ENCODE results near the gene KRIT1.
"Not testable (repeated sequence)": the region's sequence is repeated elsewhere in the genome, so short reads cannot be mapped to it uniquely, and the experiment has no call there.

KRIT1 gene

DNA sequence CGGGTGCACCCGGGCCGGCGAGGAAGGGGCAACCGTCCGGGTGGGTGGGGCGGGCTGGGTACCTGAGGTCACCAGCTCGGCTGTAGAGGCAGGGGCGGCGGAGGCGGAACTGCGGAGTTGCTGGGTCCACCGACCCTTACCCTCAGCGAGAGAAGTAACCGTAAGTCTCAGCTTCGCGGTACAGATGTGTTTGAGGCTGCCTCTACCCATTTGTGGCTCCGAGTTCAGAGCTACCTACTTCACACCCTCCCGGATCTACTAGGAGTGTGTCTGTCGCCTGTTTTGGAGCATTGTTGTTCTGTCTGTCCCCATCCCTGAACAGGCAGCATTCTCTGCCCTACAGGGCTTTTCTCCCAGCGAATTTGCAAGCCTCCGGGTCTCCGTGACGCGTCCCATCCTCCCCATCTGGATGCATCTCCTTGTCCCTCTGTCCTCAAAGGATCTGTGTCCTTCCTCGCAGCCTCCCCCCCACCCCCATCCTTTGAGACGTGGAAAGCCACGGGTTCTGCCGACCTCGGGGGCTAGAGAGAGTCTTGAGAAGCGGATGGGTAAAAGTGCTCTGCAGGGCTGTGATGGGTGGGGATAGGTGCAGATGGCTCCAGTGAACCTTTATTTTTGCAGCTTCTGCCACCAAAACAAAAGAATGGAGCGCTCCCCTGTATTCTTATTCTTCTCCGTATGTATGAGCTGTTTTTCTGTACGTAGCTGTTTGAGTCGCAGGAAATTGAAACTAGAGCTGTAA, 817 bp upstream of the KRIT1 start:
- DNase-seq, result peak; percentile 20

GRCh38 chr7:92244808-92245486, 767 bp downstream of the KRIT1 start:
- no peak for DNase-seq

GRCh38 chr7:92242972-92243371, 2.7 kb downstream of the KRIT1 start:
- DNase-seq, result no peak

GRCh38 chr7:92230547-92230946, 15.2 kb downstream of the KRIT1 start:
- DNase-seq, result no peak

DNA sequence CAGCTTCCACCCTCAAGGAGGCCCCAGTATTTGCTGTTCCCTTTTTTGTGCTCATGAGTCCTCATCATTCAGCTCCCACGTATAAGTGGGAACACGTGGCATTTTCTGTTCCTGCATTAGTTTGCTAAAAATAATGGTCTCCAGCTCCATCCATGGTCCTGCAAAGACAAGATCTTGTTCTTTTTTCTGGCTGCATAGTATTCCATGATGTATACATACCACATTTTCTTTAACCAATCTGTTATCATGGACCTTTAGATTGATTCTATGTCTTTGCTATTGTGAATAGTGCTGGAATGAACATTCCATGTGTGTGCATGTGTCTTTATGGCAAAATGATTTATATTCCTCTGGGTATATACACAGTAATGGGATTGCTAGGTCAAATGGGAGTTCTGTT, 17.0 kb downstream of the KRIT1 start:
- DNase-seq, result no peak

DNA sequence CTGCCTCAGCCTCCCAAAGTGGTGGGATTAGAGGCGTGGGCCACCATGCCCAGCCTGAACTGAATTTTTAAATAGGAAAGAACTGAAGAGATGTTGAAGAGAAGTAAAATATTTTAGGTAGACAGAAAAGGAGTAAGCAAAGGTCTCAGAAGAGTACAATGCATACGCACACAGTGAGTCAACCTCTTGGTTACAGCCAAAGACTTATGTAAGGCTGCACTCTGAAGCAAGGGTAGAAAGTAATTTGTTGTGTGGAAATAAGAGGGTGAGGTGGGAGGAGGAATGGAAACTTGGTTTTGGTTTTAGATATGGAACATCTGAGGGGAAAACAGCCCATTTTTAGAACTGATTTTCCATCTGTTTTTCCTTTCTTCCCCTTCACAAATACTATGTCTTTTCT, 17.6 kb downstream of the KRIT1 start:
- no peak for DNase-seq

DNA sequence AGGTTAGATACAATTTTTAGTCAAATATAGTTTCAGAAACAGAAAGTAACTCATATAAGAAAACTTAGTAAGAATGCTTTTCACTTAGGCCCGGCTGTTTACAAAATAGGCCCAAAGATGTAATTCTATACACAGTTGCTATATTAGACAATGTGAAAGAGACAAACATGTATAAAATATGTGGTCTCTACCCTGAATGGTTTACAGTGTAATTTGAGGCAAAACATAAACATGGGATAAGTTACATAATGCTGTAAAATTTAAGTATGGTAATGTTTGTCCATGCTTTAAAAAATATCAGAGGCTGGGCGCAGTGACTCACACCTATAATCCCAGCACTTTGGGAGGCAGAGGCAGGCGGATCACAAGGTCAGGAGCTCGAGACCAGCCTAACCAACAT, 18.7 kb downstream of the KRIT1 start:
- no peak for DNase-seq

GRCh38 chr7:92221766-92222165, 23.9 kb downstream of the KRIT1 start:
- no peak for DNase-seq

- DNase-seq, result no peak
These were observed 39.0 kb downstream of the KRIT1 start for GRCh38 chr7:92206672-92207071.

GRCh38 chr7:92205987-92206386, 39.7 kb downstream of the KRIT1 start:
- no peak for DNase-seq

- no peak for DNase-seq
These were observed 44.9 kb downstream of the KRIT1 start for GRCh38 chr7:92200791-92201190.

DNA sequence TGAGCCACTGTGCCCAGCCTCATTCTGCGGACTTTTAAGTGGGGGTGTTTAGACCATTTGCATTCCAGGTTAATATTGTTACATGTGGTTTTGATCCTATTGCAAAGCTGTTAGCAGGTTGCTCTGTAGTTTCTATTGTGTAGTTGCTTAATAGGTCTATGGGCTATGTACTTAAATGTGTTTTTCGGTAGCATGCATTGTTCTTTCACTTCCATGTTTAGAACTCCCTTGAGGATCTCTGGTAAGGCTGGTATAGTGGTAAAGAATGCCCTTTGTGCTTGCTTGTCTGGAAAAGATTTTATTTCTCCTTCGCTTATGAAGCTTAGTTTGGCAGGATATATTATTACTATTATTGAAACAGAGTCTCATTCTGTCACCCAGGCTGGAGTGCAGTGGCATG, 53.4 kb downstream of the KRIT1 start:
- DNase-seq, result no peak

GRCh38 chr7:92189246-92189645, 56.5 kb downstream of the KRIT1 start:
- not testable (repeated sequence) for DNase-seq

DNA sequence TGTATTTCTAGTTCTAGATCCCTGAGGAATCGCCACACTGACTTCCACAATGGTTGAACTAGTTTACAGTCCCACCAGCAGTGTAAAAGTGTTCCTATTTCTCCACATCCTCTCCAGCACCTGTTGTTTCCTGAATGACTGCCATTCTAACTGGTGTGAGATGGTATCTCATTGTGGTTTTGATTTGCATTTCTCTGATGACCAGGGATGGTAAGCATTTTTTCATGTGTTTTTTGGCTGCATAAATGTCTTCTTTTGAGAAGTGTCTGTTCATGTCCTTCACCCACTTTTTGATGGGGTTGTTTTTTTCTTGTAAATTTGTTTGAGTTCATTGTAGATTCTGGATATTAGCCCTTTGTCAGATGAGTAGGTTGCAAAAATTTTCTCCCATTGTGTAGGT, 61.4 kb downstream of the KRIT1 start:
- not testable (repeated sequence) for DNase-seq

DNA sequence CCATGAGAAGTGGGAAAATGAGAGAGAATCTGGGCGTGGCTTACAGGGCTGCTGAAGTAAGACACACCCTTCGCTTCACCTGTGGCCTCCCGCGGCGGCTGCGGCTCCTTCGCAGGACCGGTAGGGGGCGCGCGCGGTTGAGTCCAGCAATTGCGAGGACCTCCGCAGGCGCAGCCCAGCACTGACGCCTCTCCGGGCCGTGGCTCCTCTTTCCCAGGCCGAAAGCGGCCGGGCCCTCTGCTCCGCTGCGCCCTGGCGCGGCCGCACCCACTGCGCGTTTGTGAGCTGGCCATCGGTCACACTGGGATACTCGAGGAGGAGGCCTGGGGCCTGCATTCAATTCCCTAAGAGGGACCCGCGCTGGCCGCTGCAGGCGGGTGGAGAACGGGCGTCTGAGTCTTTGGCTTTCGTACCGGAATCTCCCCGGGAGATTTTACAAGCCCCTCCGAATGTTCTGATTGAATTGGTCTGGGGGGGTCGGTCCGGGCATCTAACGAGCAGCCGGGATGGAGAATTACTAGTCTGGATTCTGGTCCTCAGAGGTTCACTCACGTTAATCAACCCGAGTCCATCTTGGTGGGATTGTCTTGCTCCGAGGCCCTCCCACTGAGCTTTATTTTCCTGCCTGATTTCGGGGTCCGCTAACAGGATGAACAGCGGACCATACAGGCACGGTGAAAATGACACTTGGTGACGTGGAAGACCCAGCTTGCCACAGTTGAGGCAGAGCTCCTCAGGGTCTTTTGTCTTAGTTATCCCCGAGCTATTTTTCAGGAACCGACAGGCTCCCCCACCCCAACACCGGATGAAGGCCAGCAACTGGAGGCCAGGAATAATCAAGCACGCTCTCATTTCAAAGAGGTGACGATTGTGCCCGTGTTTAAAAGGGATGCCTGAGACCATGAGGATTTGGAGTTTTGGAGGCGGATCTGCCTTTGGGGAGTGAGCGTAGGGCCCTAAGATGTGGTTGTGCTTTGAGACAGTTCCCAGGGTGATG, 66.5 kb downstream of the KRIT1 start, which contains the start of gene LRRD1:
Gene LRRD1 (minus strand): TSS at position 215 of the 997 bp plus-strand sequence. CDS start 13,940 bp downstream, outside the sequence.
- peak; percentile 82 for DNase-seq

DNA sequence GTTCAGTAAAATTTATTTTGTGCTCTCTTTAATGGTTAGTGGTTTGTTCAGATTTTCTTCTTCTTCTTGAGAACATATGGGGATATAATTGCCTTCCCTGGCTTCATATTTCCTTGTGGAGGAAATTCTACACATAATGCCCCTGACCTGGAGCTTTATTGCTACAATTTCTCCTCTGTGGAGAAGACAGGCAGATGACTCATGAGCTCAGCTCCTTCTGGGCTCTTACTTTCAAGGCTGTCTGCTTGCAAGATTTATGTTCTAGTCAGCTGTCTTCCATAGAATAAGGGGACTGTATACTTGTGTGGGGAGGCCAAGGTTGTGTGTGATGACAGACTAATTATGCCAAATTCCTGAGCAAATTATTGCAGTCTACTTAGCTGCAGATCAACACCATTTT, 68.4 kb downstream of the KRIT1 start:
- DNase-seq, result no peak

DNA sequence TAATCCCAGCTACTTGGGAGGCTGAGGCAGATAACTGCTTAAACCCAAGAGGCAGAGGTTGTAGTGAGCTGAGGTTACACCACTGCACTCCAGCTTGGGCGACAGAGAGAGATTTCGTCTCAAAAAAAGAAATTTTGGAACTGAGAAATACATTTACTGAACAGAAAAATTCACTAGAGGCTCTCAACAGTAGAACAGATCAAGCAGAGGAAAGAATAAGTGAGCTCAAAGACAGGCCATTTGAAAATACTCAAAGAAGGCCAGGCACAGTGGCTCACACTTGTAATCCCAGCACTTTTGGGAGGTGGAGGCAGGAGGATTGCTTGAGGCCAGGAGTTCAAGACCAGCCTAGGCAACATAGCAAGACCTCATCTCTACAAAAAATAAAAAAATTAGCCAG, 76.2 kb downstream of the KRIT1 start:
- DNase-seq, result not testable (repeated sequence)

- DNase-seq, result no peak
These were observed 84.4 kb downstream of the KRIT1 start for GRCh38 chr7:92161271-92161670.

DNA sequence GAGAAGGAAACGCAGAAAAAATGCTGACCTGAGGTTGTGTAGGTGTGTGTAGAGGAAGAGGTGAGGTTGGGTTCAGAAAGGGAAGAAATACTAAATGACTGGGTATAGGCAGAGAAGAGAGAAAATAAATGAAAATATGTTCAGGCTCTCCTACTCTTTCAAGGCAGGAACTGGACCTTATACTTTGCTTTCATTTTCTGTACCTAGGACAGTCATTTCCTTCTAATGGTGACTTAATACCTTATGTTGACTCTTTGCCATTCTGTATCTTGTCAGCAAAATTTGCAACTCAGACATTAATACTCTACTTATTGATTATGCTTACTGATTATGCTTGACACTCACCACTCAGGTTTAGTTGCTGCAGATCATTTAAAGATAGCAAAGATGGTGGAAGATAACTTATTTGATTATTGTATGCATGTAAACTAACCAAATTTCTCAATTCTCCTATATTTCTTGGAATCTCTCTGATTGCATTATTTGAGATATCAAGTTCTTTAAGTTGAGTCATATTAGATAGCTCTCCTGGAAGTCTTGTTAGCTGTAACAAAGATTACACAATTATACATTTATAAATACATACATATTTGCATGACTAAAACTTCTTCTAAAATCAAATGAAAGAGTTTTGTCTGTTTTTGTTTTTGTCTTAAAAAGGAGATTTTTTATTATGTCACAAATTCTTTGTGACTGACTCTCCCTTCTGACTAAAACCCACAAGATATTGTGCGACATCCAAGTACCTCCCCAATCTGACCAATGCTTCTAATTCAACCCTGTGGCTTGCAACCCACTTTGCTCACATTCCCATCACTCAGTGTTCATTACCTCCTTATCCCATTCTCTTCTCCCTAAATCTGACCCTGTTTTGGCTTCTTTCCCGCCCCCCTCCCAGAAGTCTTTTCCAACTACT, 86.8 kb downstream of the KRIT1 start:
- DNase-seq, result no peak

GRCh38 chr7:92156990-92157389, 88.7 kb downstream of the KRIT1 start:
- no peak for DNase-seq

DNA sequence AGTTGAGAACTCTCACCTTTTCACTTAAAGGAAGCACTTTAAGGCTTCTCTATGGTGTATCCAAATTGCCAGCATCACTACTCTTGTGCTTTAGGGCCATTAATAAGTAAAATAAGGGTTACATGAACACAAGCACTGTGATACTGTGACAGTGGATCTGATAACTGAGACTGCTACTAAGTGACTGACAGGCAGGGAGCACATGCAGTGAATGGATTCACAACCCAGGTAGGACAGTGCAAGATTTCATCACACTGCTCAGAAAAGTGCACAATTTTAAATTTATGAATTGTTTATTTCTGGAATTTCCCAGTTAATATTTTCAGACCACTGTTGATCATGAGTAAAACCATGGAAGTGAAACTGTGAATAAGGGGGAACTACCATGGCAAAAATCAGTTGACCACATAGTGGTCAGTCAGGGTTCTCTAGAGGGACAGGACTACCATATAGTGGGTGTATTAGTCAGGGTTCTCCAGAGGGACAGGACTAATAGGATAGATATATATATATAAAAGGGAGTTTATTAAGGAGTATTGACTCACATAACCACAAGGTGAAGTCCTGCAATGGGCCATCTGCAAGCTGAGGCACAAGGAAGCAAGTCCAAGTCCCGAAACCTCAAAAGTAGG, 90.5 kb downstream of the KRIT1 start:
- DNase-seq, result no peak

Measured in effector CD4-positive, alpha-beta T cell (primary cell).